Measurements from ENCODE around the gene MGMT.

DNA sequence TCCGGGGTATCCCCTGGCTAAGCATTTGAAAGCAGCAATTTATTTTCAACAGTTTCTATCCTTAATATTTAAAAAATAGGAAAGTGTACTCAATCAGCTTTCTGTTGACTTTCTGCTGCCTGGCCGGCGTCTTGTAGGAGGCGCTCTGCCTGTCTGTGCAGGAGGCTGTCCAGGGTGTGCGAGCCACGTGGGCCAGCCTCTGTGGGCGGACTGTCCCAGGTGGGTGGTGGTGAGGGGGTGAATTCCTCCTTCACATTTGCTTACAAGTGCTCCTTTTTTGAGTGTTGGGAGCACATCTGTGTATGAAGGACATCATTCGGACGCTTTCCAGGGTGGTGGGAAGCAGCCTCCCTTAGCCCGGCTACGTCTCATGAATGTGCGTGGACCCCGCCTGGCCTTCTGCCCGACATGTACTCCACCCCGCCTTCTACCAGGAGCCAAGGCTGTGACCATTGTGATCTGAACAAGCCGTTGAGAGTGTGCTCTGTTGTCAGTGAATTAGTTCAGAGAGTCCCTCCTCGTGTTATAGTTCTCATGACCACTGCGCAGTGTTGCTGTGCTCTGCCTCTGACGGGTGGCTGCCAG is 114.9 kb downstream of the MGMT start:
- TF ChIP-seq, protein P1, sequence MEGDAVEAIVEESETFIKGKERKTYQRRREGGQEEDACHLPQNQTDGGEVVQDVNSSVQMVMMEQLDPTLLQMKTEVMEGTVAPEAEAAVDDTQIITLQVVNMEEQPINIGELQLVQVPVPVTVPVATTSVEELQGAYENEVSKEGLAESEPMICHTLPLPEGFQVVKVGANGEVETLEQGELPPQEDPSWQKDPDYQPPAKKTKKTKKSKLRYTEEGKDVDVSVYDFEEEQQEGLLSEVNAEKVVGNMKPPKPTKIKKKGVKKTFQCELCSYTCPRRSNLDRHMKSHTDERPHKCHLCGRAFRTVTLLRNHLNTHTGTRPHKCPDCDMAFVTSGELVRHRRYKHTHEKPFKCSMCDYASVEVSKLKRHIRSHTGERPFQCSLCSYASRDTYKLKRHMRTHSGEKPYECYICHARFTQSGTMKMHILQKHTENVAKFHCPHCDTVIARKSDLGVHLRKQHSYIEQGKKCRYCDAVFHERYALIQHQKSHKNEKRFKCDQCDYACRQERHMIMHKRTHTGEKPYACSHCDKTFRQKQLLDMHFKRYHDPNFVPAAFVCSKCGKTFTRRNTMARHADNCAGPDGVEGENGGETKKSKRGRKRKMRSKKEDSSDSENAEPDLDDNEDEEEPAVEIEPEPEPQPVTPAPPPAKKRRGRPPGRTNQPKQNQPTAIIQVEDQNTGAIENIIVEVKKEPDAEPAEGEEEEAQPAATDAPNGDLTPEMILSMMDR (IDR thresholded peaks at IDR 0.05) = no peak
- TF ChIP-seq POLR2A (IDR thresholded peaks at IDR 0.05) = no peak
